GM12878 (cell line): ENCODE results near the gene JDP2. TPM values are rescaled to one million over a fixed set of nuclear protein-coding genes. Genes with fewer than 3 reads are reported as not detected.

ENCODE experiments used
- ATAC-seq: fragments of 200-7000 bp; cut with Tn5 transposase; 3 replicates; pipeline ENCODE4 v1.9.1; 2020; ENCODE audit warnings: mild to moderate bottlenecking, moderate library complexity
- BruUV-seq: library from RNA; stranded (reverse); fragments of 400-500 nt; replicated peaks from 2 replicates; lab custom pipeline; 2021; lab: Mats Ljungman, UMichigan
- CTCF ChIA-PET: fragments of 300-600 bp; sonication (Branson Sonifier 250); formaldehyde crosslinking; extraction: SDS; loops from one replicate; lab custom pipeline; 2021; ENCODE audit warnings: inconsistent platforms; lab: Yijun Ruan, JAX
- POLR2A ChIA-PET: fragments of 350-600 bp; formaldehyde crosslinking; extraction: SDS; loops from one replicate; lab custom pipeline; 2021; ENCODE audit warnings: inconsistent platforms; lab: Charles Lee
- RAD21 ChIA-PET: fragments of 300-600 bp; sonication (Branson Sonifier 250); formaldehyde crosslinking; loops from one replicate; lab custom pipeline; 2023; ENCODE audit warnings: antibody characterized with exemption; ENCODE audit not compliant: unreplicated experiment; lab: Charles Lee
- SMC1A ChIA-PET: fragments of 300-600 bp; sonication (Branson Sonifier 250); formaldehyde crosslinking; loops from one replicate; lab custom pipeline; 2023; ENCODE audit not compliant: unreplicated experiment, uncharacterized antibody; lab: Charles Lee
- DNase-seq: peaks from one replicate; pipeline ENCODE4 v3.0.0-alpha.2; 2011; ENCODE audit warnings: low read depth, low spot score
- FAIRE-seq: peaks from 3 replicates; lab custom pipeline; 2011; peaks lifted over from hg19 to GRCh38; lab: Jason Lieb, UNC
- H2AFZ ChIP-seq: 2 replicates; pipeline ENCODE4 v1.6.0; 2011; ENCODE audit warnings: low read depth, low read length, control low read depth; ENCODE audit not compliant: control insufficient read depth
- H3K27ac ChIP-seq: 2 replicates; pipeline ENCODE4 v1.5.1; 2011; ENCODE audit warnings: control low read depth; ENCODE audit not compliant: control insufficient read depth, insufficient read depth
- H3K27me3 ChIP-seq, 2 experiments: replicated peaks in 1 of 2; 2 replicates each; pipeline versions ENCODE4 v1.6.0 to v1.6.1; 2011; ENCODE audit warnings: low read length in 1 of 2; ENCODE audit not compliant: control insufficient read depth in 2 of 2, insufficient read depth in 2 of 2
- H3K36me3 ChIP-seq, 2 experiments: 2 replicates each; pipeline ENCODE4 v1.5.1; 2011; ENCODE audit warnings: low read length in 1 of 2; ENCODE audit not compliant: control insufficient read depth in 2 of 2, insufficient read depth in 2 of 2
- H3K4me1 ChIP-seq: 2 replicates; pipeline ENCODE4 v1.6.1; 2011; ENCODE audit warnings: mild to moderate bottlenecking, low read length, moderate library complexity, mixed read lengths; ENCODE audit not compliant: control insufficient read depth, insufficient read depth
- H3K4me2 ChIP-seq: 2 replicates; pipeline ENCODE4 v1.6.0; 2011; ENCODE audit warnings: control low read depth; ENCODE audit not compliant: control insufficient read depth, insufficient read depth
- H3K4me3 ChIP-seq: fragments of 200-600 bp; sonication (generic); 2 replicates; pipeline ENCODE4 v1.5.1; 2016
- H3K79me2 ChIP-seq: 2 replicates; pipeline ENCODE4 v1.6.0; 2011; ENCODE audit warnings: low read length; ENCODE audit not compliant: control insufficient read depth, insufficient read depth
- H3K9ac ChIP-seq: 2 replicates; pipeline ENCODE4 v1.8.0; 2011; ENCODE audit warnings: low read length, control low read depth, mixed read lengths; ENCODE audit not compliant: control insufficient read depth, insufficient read depth
- H3K9me3 ChIP-seq: replicated peaks from 3 replicates; pipeline ENCODE4 v1.5.1; 2011; ENCODE audit warnings: mild to moderate bottlenecking, low read length; ENCODE audit not compliant: control insufficient read depth, insufficient read depth
- H4K20me1 ChIP-seq: 2 replicates; pipeline ENCODE4 v1.6.0; 2011; ENCODE audit not compliant: control insufficient read depth, insufficient read depth
- CHD2 ChIP-seq: IDR thresholded peaks from 2 replicates; pipeline ENCODE4 v1.6.1; 2011; ENCODE audit warnings: low read depth, low read length, improper control_type of control experiment, borderline replicate concordance
- E2F8 ChIP-seq: fragments of 450-650 bp; IDR thresholded peaks from 2 replicates; pipeline ENCODE4 v1.6.1; 2018; ENCODE audit warnings: mild to moderate bottlenecking, low read depth, moderate library complexity; ENCODE audit not compliant: partially characterized antibody
- WGBS: methylation state at CpG from one replicate; pipeline ENCODE4 v1.1.6; 2016; ENCODE audit warnings: low lambda C conversion rate; ENCODE audit not compliant: insufficient replicate concordance, insufficient coverage; ENCODE audit errors: missing lambda C conversion rate; 5-methylcytosine and 5-hydroxymethylcytosine counted together
- in situ Hi-C: fragments of 300-500 bp; cut with MboI; formaldehyde crosslinking; loops from 9 replicates; pipeline ENCODE4 v1.14.3; 2018; ENCODE audit warnings: mixed read lengths
- intact Hi-C: fragments of 100-400 bp; cut with micrococcal nuclease; formaldehyde crosslinking; loops from one replicate; pipeline ENCODE4 v1.14.2; 2022; ENCODE audit not compliant: unreplicated experiment
- polyA plus RNA-seq, 11 experiments: library from polyadenylated mRNA; depleted of rRNA in 4 of 11; unstranded in 6 of 11; stranded (reverse) in 5 of 11; fragments of >200 nt; fragmentation: Nextera tagmentation in 4 of 11; fragmentation: Illumina TruSeq in 1 of 11; extraction: Ambion mirVana in 4 of 11; extraction: Trizol in 1 of 11; gene quantifications; 1 replicate in 1 of 11; 2 replicates in 10 of 11; pipeline versions ENCODE4 v1.2.1 to v1.2.3, GENCODE V29; 2011 to 2016; ENCODE audit warnings: inconsistent platforms in 2 of 11, missing spikeins in 2 of 11, low read depth in 1 of 11
- total RNA-seq, 4 experiments: library from RNA; depleted of rRNA in 3 of 4; stranded (reverse); fragments of >200 nt in 3 of 4; fragmentation: Illumina TruSeq in 1 of 4; extraction: Trizol in 1 of 4; gene quantifications; 2 replicates each; pipeline versions ENCODE4 v1.2.1 to v1.2.3, GENCODE V29; 2013 to 2021
- TF ChIP-seq, protein P1 (sequence below): fragments of 450-650 bp; IDR thresholded peaks from 2 replicates; pipeline ENCODE4 v1.6.1; 2014; ENCODE audit warnings: mild to moderate bottlenecking

JDP2 gene
- total and polyA plus RNA-seq, 10 of the 15 experiments (the other 5 are each of a cell fraction or from before 2014, with no cell fraction given) = 0.71 to 21.3 (median 11.2) TPM

DNA sequence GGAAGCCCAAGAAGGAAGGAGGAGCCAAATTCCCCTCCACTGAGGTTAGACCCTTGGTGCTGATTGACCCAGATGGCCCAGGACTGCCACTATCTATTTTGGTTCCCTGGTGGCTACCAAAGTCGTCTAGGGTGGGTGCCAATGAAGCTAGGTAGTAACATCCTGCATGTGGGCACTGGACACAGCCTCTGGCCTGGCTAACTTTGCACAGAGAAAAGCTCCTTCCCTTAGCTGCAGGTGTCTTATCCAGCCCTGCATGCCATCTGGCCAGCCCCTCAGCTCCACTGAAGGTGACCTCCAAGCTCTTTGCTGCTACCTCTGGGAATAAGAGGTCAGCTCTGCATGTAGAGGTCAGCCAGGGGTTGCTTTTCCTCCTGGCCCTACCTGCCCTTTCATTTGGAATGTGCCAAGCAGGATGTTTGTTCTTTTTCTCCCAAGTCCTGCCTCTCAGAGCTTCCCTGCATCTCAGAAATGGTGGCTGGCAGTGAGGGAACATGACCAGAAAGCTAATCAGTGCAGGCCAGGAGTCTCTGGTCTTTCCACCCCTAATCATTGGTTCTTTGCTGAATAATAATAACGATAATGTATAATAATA lies 34.0 kb downstream of the JDP2 start (continued):
- TF ChIP-seq E2F8 = no peak
- TF ChIP-seq, all 136 proteins: peak for 0

GRCh38 chr14:75464626-75465025 lies 36.8 kb downstream of the JDP2 start:
- no peak overlapping the region for H3K27ac ChIP-seq
- BruUV-seq = no TSS peak

More at GRCh38 chr14:75464626-75465025, 36.8 kb downstream of the JDP2 start:
- Histone ChIP-seq H3K27me3 (no peaks in the 10 kb centered on the region), H2AFZ (no peak overlapping the region), H3K4me3 (no peak overlapping the region), H3K36me3 (peaks cover 2 to 22% of the 10 kb centered on the region in 2 experiments; a peak in 3 of 4 replicates), H4K20me1 (no peaks in the 10 kb centered on the region), H3K79me2 (no peaks in the 10 kb centered on the region), H3K9me3 (no peaks in the 10 kb centered on the region), H3K4me2 (no peak overlapping the region), H3K4me1 (peaks cover 10% of the 10 kb centered on the region), H3K9ac (no peak overlapping the region)
- ChIA-PET SMC1A (interaction anchor here (0.8 to 1.1 kb wide), 2 partner anchors 11 to 158 kb away, joined by 3 to 7 read pairs; no protein-coding TSS in a partner anchor), POLR2A (no interaction called here), CTCF (interaction anchor here (0.7 to 1.5 kb wide), 3 partner anchors 24 to 157 kb away, joined by 3 read pairs; no protein-coding TSS in a partner anchor), RAD21 (no interaction called here)
- ATAC-seq = no peak
- intact Hi-C loops = no loop called here
- FAIRE-seq = no peak
- in situ Hi-C loops = no loop called here
- no peak for TF ChIP-seq CHD2
- TF ChIP-seq, protein P1, sequence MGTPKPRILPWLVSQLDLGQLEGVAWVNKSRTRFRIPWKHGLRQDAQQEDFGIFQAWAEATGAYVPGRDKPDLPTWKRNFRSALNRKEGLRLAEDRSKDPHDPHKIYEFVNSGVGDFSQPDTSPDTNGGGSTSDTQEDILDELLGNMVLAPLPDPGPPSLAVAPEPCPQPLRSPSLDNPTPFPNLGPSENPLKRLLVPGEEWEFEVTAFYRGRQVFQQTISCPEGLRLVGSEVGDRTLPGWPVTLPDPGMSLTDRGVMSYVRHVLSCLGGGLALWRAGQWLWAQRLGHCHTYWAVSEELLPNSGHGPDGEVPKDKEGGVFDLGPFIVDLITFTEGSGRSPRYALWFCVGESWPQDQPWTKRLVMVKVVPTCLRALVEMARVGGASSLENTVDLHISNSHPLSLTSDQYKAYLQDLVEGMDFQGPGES = no peak
- WGBS = 91% methylated on average over 6 of the region's 6 CpGs
- DNase-seq = no peak
